Measurements from ENCODE around the gene ST6GALNAC6.

- TF ChIP-seq EZH2phosphoT487 (IDR thresholded peaks at IDR 0.05; ENCODE audit: borderline replicate concordance) (no peak), CTCF (conservative IDR thresholded peaks at IDR 0.05; ENCODE audit: low read length) (no peak)
Observed at GRCh38 chr9:127945338-127945737, 45.9 kb upstream of the ST6GALNAC6 start.

Measured in Loucy (cell line).